ENCODE measurements around the gene DGKQ.
"Not testable (repeated sequence)": the region's sequence is repeated elsewhere in the genome, so short reads cannot be mapped to it uniquely, and the experiment has no call there.

DGKQ gene

GRCh38 chr4:982291-982690, 8.9 kb upstream of the DGKQ start:
- no peak for DNase-seq (ENCODE audit: low spot score)

DNA sequence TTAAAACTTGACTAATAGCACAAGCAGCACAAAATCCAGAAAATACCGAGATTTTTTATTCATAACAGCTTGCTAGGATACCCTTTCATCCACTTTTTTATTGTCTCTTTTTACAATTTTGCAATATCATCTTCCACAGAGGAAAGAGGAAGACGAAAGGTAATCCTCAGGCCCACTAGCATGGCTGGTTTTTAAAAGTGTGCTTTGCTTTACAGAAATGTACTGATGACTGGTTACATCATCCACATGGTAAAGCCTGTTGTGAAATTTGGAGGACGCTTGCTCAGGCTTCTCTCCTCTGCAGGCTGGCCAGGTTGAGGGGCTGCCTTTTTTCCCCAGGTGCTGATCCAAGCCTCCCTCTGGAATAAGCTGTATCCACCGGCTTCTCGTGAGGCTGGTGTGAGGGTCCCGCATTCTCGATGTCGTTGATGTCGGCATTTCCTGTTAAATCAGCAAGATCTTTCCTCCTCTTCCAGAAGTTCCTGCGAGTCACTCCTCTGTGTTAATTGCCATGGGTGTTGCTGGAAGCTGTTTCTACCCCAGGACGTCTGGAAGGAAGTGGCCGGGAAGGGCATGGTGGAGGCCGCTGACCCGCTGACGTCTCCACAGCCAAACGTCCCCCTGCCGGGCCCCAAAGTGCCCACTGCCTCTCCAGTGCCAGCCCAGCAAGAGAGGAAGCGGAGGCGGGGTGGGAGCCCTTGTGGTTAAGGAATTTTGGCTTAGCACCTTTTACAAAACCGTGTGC, 5.8 kb upstream of the DGKQ start:
- no peak for DNase-seq (ENCODE audit: low spot score)
- FAIRE-seq = no peak

More at GRCh38 chr4:982291-982690, 8.9 kb upstream of the DGKQ start:
- no peak for FAIRE-seq

DNA sequence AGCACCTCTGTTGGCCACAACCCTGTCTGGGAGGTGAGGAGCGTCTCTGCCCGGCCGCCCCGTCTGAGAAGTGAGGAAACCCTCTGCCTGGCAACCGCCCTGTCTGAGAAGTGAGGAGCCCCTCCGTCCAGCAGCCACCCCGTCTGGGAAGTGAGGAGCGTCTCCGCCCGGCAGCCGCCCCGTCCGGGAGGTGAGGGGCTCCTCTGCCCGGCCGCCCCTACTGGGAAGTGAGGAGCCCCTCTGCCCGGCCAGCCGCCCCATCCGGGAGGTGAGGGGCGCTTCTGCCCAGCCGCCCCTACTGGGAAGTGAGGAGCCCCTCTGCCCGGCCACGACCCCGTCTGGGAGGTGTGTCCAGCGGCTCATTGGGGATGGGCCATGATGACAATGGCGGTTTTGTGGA, 2.6 kb upstream of the DGKQ start:
- not testable (repeated sequence) for FAIRE-seq; DNase-seq (ENCODE audit: low spot score)

- DNase-seq (ENCODE audit: low spot score) (no peak), FAIRE-seq (no peak)
These were observed 1.3 kb upstream of the DGKQ start for GRCh38 chr4:974668-975067.

DNA sequence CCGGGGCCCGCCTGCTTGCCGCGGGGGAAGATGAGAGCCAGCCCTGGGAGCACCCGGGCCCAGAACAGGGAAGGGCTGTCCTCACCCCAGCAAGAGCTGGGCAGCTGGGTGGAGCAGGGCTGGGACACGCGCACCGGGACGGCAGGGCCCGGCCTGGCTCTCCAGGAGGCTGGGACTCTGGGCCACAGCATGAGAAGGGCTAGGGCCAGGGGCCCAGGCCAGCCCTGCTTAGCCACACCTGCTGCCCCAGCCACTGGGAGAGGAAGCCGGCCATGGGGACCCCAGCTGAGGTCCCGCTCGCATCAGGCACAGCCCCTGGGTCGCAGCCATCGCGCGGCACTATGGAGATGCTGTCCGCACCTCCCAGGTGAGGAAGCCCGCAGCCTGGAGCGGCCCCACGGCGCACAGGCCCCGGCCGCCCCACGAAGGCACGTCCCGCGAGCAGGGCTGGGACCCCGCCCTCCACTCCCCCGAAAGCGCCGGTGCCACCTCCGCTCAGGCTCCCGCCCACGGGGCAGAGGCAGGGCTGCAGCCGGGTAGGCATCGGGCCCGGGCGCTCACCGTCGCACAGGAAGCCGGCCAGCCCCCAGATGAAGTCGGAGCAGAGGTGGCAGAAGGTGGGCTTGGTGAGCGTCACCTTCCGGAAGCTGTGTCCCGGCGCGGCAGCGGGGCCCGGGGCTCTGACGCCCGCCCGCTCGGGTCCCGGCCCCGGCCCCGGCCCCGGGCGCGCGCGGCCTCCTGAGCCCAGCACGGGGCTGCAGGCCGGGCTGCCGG, 531 bp downstream of the DGKQ start:
- DNase-seq (ENCODE audit: low spot score) = no peak
- FAIRE-seq = no peak

DNA sequence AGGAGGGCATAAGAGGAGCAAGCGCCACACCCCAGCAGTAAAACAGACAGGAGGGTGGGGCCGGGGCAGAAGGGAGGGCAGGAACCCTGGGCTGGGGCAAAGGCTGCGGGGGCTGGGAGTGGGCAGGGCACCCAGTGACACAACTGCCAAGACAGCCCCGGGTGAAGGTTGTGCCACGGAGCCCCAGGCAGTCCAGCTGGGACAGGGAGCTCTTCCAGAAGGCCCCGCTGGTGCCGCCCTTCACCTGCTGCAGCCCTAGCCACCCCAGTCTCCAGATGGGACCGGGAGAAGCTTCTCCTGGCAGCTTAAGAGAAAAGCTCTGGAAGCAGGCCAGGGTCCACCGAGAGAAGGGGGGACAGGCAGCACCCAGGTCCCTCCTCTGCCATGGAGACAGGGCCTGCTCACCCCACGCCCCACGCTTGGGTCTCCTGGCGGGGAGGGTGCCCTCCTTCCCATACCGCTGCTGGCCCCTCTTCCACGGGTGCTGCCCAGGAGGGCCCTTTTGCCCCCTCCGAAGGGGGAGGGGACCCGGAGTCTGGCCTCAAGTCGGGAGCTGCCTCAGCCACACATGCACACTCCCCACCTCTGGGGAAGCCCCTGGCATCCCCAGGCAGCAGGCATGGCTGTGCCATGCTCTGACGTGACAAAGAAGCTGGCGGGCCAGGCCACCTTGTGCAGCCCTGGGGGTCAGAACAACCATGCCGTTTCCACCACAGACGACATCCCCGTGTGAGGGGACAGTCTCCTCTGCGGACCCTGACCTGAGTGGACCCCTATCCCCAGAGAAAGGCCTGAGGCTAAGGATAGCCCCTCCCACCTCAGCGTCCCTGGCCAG, 1.5 kb downstream of the DGKQ start:
- FAIRE-seq (no peak), DNase-seq (ENCODE audit: low spot score) (no peak)

GRCh38 chr4:970854-971520, 2.4 kb downstream of the DGKQ start:
- FAIRE-seq = no peak
- no peak for DNase-seq (ENCODE audit: low spot score)

- no peak for FAIRE-seq
- DNase-seq (ENCODE audit: low spot score) = no peak
These were observed 3.2 kb downstream of the DGKQ start for GRCh38 chr4:970046-970745.

DNA sequence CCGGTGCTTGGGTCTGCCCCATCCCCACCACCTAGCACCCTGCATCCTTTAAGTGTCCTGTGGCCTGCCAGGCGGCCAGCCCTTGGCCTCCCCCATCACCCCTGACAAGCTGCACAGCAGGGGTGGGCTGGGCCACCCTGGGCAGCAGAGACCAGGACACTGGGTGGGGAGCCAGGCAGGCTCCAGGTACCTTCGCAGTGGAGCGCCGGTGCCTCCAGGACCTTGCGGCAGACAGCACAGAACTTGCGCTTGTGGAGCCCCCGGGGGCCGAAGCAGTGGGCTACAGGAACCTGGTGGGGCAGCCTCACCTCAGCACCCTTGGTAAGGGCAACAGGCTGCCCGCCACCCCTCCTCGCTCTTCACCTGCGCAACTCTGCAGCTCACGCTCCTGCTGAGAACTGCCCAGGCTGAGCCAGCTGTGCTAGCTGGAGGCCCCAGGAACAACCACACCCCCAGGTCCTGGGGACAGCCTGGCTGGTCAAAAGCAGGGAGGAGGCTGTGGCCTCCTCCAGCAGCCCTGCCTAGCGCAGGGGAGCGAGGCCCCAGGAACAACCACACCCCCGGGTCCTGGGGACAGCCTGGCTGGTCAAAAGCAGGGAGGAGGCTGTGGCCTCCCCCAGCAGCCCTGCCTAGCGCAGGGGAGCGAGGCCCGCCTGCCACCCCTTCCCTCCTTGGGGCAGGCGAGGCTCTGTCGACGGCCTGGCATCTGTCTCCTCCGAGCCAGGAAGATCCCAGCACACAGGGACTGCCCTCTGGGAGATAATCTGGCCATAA, 4.6 kb downstream of the DGKQ start:
- FAIRE-seq (no peak), DNase-seq (ENCODE audit: low spot score) (no peak)

DNA sequence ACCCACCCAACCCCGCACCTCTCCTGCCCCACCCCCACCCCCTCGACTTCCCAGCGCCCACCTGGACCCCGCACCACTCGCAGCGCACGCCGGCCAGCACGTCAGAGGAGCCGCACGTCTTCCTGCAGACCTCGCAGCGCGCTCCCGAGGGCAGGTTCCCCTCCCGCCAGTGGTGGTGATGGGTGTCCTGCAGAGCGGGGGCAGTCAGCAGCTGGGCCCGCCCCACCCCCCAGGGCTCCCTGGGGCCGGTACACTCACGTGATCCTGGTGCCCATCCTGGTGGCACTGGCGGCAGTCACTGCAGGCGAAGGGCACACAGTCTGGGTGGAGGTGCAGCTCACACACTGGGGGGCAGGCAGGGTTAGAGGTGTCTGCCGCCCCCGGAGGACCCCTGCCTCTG, 5.1 kb downstream of the DGKQ start:
- no peak for DNase-seq (ENCODE audit: low spot score)
- no peak for FAIRE-seq

GRCh38 chr4:967113-968104, 6.0 kb downstream of the DGKQ start:
- FAIRE-seq = no peak
- no peak for DNase-seq (ENCODE audit: low spot score)

GRCh38 chr4:966266-967112, 6.9 kb downstream of the DGKQ start:
- DNase-seq (ENCODE audit: low spot score) = no peak
- FAIRE-seq = no peak

DNA sequence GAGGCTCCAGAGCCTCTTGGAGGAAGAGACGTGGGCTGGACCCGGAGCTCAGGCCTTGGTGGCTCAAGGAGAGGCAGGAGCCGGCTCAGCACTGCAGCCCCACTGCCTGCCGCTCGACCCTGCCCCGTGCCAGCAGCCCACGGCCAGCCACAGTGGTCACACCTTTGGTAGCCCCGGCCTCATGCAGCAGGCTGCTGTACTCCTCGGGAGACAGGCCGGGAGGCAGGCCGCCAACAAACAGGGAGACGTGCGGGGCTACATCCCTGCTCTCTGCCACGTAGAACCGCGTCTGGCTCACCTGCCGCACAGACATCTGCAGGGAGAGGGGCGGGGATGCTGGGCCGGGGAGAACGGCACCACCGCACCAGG, 7.6 kb downstream of the DGKQ start:
- FAIRE-seq = no peak
- no peak for DNase-seq (ENCODE audit: low spot score)

DNA sequence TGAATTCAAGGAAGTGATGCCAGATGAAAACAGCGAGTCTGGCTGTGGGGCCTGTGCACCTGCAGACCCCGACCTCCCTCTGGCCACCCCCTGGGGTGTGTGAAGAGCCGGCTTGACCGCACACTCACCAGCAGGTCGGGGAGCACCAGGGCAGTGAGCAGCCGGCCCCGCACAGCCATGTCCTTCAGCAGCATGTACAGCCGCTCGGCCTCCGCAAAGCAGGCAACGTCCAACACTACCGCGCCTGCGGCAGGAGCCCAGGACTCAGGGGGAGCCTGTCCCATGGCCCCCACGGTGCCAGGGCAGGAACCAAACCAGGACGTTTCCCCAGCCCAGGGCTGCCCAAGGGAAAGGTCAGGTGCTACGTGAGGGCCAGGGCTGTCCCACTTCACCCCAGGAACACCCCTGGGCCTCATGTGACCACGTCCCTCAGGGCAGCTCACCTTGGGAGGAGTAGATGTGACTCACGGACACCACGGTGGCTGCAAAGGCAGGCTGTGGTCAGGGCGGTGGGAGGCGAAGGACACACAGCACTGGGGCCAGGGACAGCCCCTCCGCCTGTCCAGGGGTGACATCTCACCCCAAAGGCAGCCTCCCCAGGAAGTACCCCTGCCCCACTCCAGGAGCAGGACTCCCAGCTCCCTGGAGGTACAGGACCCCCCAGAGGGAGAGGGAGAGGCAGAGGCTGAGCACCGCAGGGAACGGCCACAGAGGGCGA, 8.2 kb downstream of the DGKQ start:
- DNase-seq (ENCODE audit: low spot score) (no peak), FAIRE-seq (no peak)

DNA sequence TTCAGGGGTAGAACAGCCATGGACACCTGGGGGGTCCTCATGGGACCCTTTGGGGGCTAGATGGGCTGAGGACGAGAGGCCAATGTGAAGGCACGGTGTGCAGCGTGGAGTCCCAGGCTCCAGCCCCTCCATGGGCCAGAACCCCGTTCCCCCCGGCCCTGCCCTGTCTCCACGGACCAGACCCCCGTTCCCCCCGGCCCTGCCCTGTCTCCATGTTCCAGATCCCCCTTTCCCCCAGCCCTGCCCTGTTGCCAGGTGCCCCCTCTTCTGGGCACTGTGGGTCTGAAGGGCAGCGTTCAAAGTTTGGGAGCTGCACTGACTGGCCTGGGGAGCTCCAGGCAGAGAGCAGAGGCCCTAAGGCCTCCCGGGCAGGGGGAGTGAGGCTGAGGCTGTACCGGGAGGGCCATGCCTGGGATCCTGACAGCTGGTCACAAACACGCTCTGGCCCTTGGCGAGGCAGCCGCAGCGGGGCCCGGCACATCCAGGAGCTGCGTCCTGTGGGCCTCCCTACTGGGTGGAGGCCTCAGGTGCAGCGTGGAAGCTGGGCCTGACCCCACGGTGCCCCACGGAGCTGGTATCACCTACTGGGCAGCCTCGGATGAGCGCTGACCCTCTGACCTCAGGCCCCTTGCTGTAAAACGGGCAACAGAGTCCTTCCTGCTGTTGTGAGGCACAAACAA, 8.9 kb downstream of the DGKQ start:
- FAIRE-seq = no peak
- DNase-seq (ENCODE audit: low spot score) = no peak

DNA sequence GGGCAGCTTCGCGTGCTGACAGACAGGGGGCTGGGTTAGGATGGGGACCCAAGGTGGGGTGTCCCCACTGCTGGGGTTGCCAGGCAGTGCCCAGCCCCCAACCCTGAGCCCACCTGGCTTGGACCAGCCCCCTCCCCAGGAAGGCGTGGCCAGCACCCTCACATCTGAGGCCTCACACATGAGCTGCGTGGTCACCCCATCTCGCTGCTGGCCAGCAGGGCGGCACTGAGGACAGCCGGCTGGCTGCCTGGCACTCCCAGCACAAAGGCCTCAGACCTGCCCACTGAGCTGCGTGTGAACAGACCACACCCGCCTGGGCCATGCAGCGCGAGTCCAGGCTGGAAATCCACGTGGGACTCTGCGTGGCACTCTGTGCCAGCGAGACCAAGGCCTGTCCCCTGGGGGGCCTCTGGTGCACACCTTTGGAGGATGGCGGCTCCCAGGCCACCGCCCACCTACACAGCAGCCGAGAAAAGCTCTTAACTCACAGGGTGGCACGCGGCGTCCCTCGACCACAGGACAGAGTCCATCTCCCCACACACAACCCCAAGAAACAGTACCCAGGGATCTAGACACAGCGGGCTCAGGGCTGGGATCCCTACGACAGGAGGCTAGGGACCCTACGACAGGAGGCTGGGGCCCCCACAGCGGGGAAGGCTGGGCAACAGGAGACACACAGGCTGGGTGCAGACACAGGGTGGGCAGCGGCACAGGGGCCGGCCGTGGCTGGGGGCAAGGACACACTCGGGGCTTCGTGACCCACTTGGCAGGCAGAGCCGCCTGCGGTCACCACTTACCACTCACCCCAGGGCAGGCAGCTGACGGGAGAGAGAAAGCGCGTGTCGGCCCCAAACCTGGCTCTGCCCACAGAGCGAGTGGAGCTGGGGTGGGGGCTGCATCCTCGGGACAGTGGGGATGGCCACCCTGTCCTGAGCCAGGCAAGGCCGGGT, 9.8 kb downstream of the DGKQ start:
- DNase-seq (ENCODE audit: low spot score) (no peak), FAIRE-seq (no peak)
